CD4-positive, CD25-positive, alpha-beta regulatory T cell (primary cell): ENCODE measurements around the gene AHRR. TPM values are rescaled to one million over a fixed set of nuclear protein-coding genes. Genes with fewer than 3 reads are reported as not detected.

Experiments
- ATAC-seq, 2 donors: fragments of 150-1000 bp; cut with Tn5 transposase; one replicate each; pipeline ENCODE4 v1.10.0; 2021; ENCODE audit warnings: low read depth in 2 of 2, moderate number of reproducible peaks in 2 of 2, moderate library complexity in 1 of 2
- DNase-seq, 3 donors: peaks; one replicate each; pipeline versions ENCODE4 v3.0.0 to v3.0.0-alpha.2; 2012 to 2022; ENCODE audit warnings: mixed read lengths in 1 of 3
- H3K27ac ChIP-seq: one replicate; pipeline ENCODE4 v1.7.0; 2013; ENCODE audit warnings: mild to moderate bottlenecking, low read length; ENCODE audit not compliant: insufficient read depth, poor library complexity, severe bottlenecking
- H3K27me3 ChIP-seq: one replicate; pipeline ENCODE4 v1.7.0; 2013; ENCODE audit warnings: low read length; ENCODE audit not compliant: control insufficient read depth, insufficient read depth
- H3K36me3 ChIP-seq: one replicate; pipeline ENCODE4 v1.7.0; 2013; ENCODE audit warnings: mild to moderate bottlenecking, low read length, moderate library complexity; ENCODE audit not compliant: control insufficient read depth, insufficient read depth
- H3K4me1 ChIP-seq: 2 replicates; pipeline ENCODE4 v1.7.0; 2013; ENCODE audit warnings: mild to moderate bottlenecking, low read length; ENCODE audit not compliant: insufficient read depth, control insufficient read depth, poor library complexity, severe bottlenecking
- H3K4me3 ChIP-seq: one replicate; pipeline ENCODE4 v1.7.0; 2013; ENCODE audit warnings: low read depth, mild to moderate bottlenecking, low read length, moderate library complexity
- H3K9me3 ChIP-seq, 2 experiments: 1 replicate in 1 of 2; 2 replicates in 1 of 2; pipeline ENCODE4 v1.7.0; 2013; ENCODE audit warnings: low read length in 2 of 2, mild to moderate bottlenecking in 1 of 2, moderate library complexity in 1 of 2; ENCODE audit not compliant: control insufficient read depth in 2 of 2
- H3K27ac Mint-ChIP-seq, 3 donors: one replicate each; pipeline ENCODE4 v1.8.0; 2020 to 2022; ENCODE audit warnings: mild to moderate bottlenecking in 3 of 3, mixed read lengths in 3 of 3, moderate library complexity in 2 of 3
- H3K27me3 Mint-ChIP-seq: one replicate; pipeline ENCODE4 v1.8.0; 2022; ENCODE audit warnings: mild to moderate bottlenecking, mixed read lengths
- H3K36me3 Mint-ChIP-seq: one replicate; pipeline ENCODE4 v1.8.0; 2020; ENCODE audit warnings: mixed read lengths
- H3K4me1 Mint-ChIP-seq, 4 donors: one replicate each; pipeline ENCODE4 v1.8.0; 2020 to 2022; ENCODE audit warnings: mixed read lengths in 4 of 4, mild to moderate bottlenecking in 1 of 4
- H3K4me3 Mint-ChIP-seq, 4 donors: one replicate each; pipeline ENCODE4 v1.8.0; 2020 to 2022; ENCODE audit warnings: mild to moderate bottlenecking in 4 of 4, mixed read lengths in 4 of 4, moderate library complexity in 3 of 4
- H3K9me3 Mint-ChIP-seq, 7 donors: one replicate each; pipeline ENCODE4 v1.8.0; 2020 to 2022; ENCODE audit warnings: mixed read lengths in 7 of 7, mild to moderate bottlenecking in 3 of 7, moderate library complexity in 2 of 7
- polyA plus RNA-seq, 4 donors: library from polyadenylated mRNA; unstranded; fragments of 300-500 nt; fragmentation: Illumina TruSeq; gene quantifications; one replicate each; pipeline ENCODE4 v1.2.3, GENCODE V29; 2021
- total RNA-seq: library from RNA; stranded (reverse); gene quantifications from one replicate; pipeline ENCODE4 v1.2.3, GENCODE V29; 2022

The AHRR gene
- total and polyA plus RNA-seq, 5 donors from 2014 or later: 0.20 to 4.5 (median 0.72) TPM

- no peaks in the 10 kb centered on the region for H3K9me3 Mint-ChIP-seq
- no peak overlapping the region for H3K27ac ChIP-seq
- DNase-seq: no peak
- no peak overlapping the region for H3K4me3 ChIP-seq
- ATAC-seq: no peak
- no peak overlapping the region for H3K4me3 Mint-ChIP-seq
- no peak overlapping the region for H3K27ac Mint-ChIP-seq
- H3K36me3 ChIP-seq: no peaks in the 10 kb centered on the region
- no peaks in the 10 kb centered on the region for H3K27me3 ChIP-seq
- peaks cover 18% of the 10 kb centered on the region for H3K4me1 ChIP-seq
- H3K27me3 Mint-ChIP-seq: peaks cover 22% of the 10 kb centered on the region
- H3K36me3 Mint-ChIP-seq: no peaks in the 10 kb centered on the region
- H3K4me1 Mint-ChIP-seq: peaks cover 0 to 8% (median 0%) of the 10 kb centered on the region in 4 donors
- H3K9me3 ChIP-seq: no peaks in the 10 kb centered on the region
These were observed 157.0 kb downstream of the AHRR start for GRCh38 chr5:478369-478981.

- no peak overlapping the region for H3K27ac Mint-ChIP-seq
- no peaks in the 10 kb centered on the region for H3K36me3 ChIP-seq
- H3K36me3 Mint-ChIP-seq: no peaks in the 10 kb centered on the region
- peaks cover 17% of the 10 kb centered on the region for H3K27me3 Mint-ChIP-seq
- H3K9me3 Mint-ChIP-seq: no peaks in the 10 kb centered on the region
- no peak overlapping the region for H3K27ac ChIP-seq
- no peak overlapping the region for H3K4me3 Mint-ChIP-seq
- H3K4me3 ChIP-seq: no peak overlapping the region
- peaks cover 0 to 5% (median 0%) of the 10 kb centered on the region in 4 donors for H3K4me1 Mint-ChIP-seq
- H3K27me3 ChIP-seq: no peaks in the 10 kb centered on the region
- H3K9me3 ChIP-seq: no peaks in the 10 kb centered on the region
- ATAC-seq (no peak), DNase-seq (no peak)
- peaks cover 14% of the 10 kb centered on the region for H3K4me1 ChIP-seq
These were observed 157.5 kb downstream of the AHRR start for GRCh38 chr5:478982-479535.

- H3K36me3 Mint-ChIP-seq: no peaks in the 10 kb centered on the region
- H3K4me1 Mint-ChIP-seq: peaks cover 0 to 5% (median under 1%) of the 10 kb centered on the region in 4 donors
- Histone ChIP-seq H3K9me3 (no peaks in the 10 kb centered on the region), H3K36me3 (no peaks in the 10 kb centered on the region), H3K4me1 (peaks cover 12% of the 10 kb centered on the region), H3K27ac (no peak overlapping the region), H3K27me3 (no peaks in the 10 kb centered on the region), H3K4me3 (no peak overlapping the region)
- H3K9me3 Mint-ChIP-seq: no peaks in the 10 kb centered on the region
- DNase-seq: no peak
- H3K27ac Mint-ChIP-seq: no peak overlapping the region
- no peak overlapping the region for H3K4me3 Mint-ChIP-seq
- peaks cover 15% of the 10 kb centered on the region for H3K27me3 Mint-ChIP-seq
- ATAC-seq: no peak
These were observed 158.2 kb downstream of the AHRR start for GRCh38 chr5:479566-480319.

- no peak for ATAC-seq
- Mint-ChIP-seq H3K27me3 (peaks cover 19% of the 10 kb centered on the region), H3K36me3 (no peaks in the 10 kb centered on the region), H3K27ac (no peak overlapping the region), H3K9me3 (no peaks in the 10 kb centered on the region), H3K4me1 (peaks cover 0 to 9% (median 2%) of the 10 kb centered on the region in 4 donors), H3K4me3 (no peak overlapping the region)
- Histone ChIP-seq H3K36me3 (no peaks in the 10 kb centered on the region), H3K27me3 (no peaks in the 10 kb centered on the region), H3K4me1 (peaks cover 17% of the 10 kb centered on the region), H3K9me3 (no peaks in the 10 kb centered on the region), H3K27ac (no peak overlapping the region), H3K4me3 (no peak overlapping the region)
- DNase-seq: no peak
These were observed 159.8 kb downstream of the AHRR start for GRCh38 chr5:481347-481746.

GRCh38 chr5:482021-482420, 160.5 kb downstream of the AHRR start:
- peaks cover 0 to 10% (median 2%) of the 10 kb centered on the region in 4 donors for H3K4me1 Mint-ChIP-seq
- H3K27me3 ChIP-seq: no peaks in the 10 kb centered on the region

GRCh38 chr5:482506-482905, 161.0 kb downstream of the AHRR start:
- no peaks in the 10 kb centered on the region for H3K27me3 ChIP-seq
- H3K27me3 Mint-ChIP-seq: peaks cover 16% of the 10 kb centered on the region
- no peak overlapping the region for H3K4me3 ChIP-seq
- no peaks in the 10 kb centered on the region for H3K36me3 ChIP-seq
- no peaks in the 10 kb centered on the region for H3K9me3 Mint-ChIP-seq
- ATAC-seq (no peak), DNase-seq (no peak)
- H3K36me3 Mint-ChIP-seq: no peaks in the 10 kb centered on the region
- H3K4me1 ChIP-seq: peaks cover 17% of the 10 kb centered on the region
- no peak overlapping the region for H3K4me3 Mint-ChIP-seq
- H3K4me1 Mint-ChIP-seq: peaks cover 0 to 10% (median 2%) of the 10 kb centered on the region in 4 donors
- H3K9me3 ChIP-seq: no peaks in the 10 kb centered on the region
- H3K27ac ChIP-seq: no peak overlapping the region
- H3K27ac Mint-ChIP-seq: no peak overlapping the region

More at GRCh38 chr5:482021-482420, 160.5 kb downstream of the AHRR start:
- H3K4me3 Mint-ChIP-seq: no peak overlapping the region
- H3K4me1 ChIP-seq: peaks cover 17% of the 10 kb centered on the region
- no peaks in the 10 kb centered on the region for H3K9me3 Mint-ChIP-seq
- no peaks in the 10 kb centered on the region for H3K36me3 Mint-ChIP-seq
- no peak overlapping the region for H3K27ac Mint-ChIP-seq
- no peak overlapping the region for H3K4me3 ChIP-seq
- no peak overlapping the region for H3K27ac ChIP-seq
- peaks cover 19% of the 10 kb centered on the region for H3K27me3 Mint-ChIP-seq
- DNase-seq: no peak
- no peak for ATAC-seq
- H3K36me3 ChIP-seq: no peaks in the 10 kb centered on the region
- H3K9me3 ChIP-seq: no peaks in the 10 kb centered on the region

- Histone ChIP-seq H3K36me3 (no peaks in the 10 kb centered on the region), H3K4me1 (peaks cover 17% of the 10 kb centered on the region), H3K4me3 (no peak overlapping the region), H3K9me3 (no peaks in the 10 kb centered on the region), H3K27me3 (no peaks in the 10 kb centered on the region), H3K27ac (no peak overlapping the region)
- H3K27me3 Mint-ChIP-seq: peaks cover 13% of the 10 kb centered on the region
- no peak overlapping the region for H3K4me3 Mint-ChIP-seq
- H3K36me3 Mint-ChIP-seq: no peaks in the 10 kb centered on the region
- H3K27ac Mint-ChIP-seq: no peak overlapping the region
- DNase-seq: no peak
- H3K9me3 Mint-ChIP-seq: no peaks in the 10 kb centered on the region
- no peak for ATAC-seq
- H3K4me1 Mint-ChIP-seq: peaks cover 0 to 10% (median 2%) of the 10 kb centered on the region in 4 donors
These were observed 161.5 kb downstream of the AHRR start for GRCh38 chr5:483011-483410.
